Measurements from ENCODE around the gene PKHD1.

Gene PKHD1

GRCh38 chr6:51793393-51793792 lies 294.0 kb downstream of the PKHD1 start:
- no peak for DNase-seq (ENCODE audit: low read depth)

- no peak for DNase-seq (ENCODE audit: low read depth)
These were observed 295.0 kb downstream of the PKHD1 start for GRCh38 chr6:51792273-51793030.

GRCh38 chr6:51790946-51791345 lies 296.5 kb downstream of the PKHD1 start:
- DNase-seq (ENCODE audit: low read depth), result no peak

- DNase-seq (ENCODE audit: low read depth), result no peak
These were observed 299.3 kb downstream of the PKHD1 start for GRCh38 chr6:51788121-51788520.

- no peak for DNase-seq (ENCODE audit: low read depth)
These were observed 308.7 kb downstream of the PKHD1 start for GRCh38 chr6:51778666-51779065.

- no peak for DNase-seq (ENCODE audit: low read depth)
These were observed 309.8 kb downstream of the PKHD1 start for GRCh38 chr6:51777618-51778017.

- no peak for DNase-seq (ENCODE audit: low read depth)
These were observed 311.2 kb downstream of the PKHD1 start for GRCh38 chr6:51775942-51776860.

GRCh38 chr6:51768087-51768486 lies 319.3 kb downstream of the PKHD1 start:
- no peak for DNase-seq (ENCODE audit: low read depth)

- no peak for DNase-seq (ENCODE audit: low read depth)
These were observed 322.2 kb downstream of the PKHD1 start for GRCh38 chr6:51765230-51765629.

GRCh38 chr6:51753635-51754034 lies 333.8 kb downstream of the PKHD1 start:
- DNase-seq (ENCODE audit: low read depth), result no peak

GRCh38 chr6:51743999-51744398 lies 343.4 kb downstream of the PKHD1 start:
- DNase-seq (ENCODE audit: low read depth), result no peak

- DNase-seq (ENCODE audit: low read depth), result no peak
These were observed 346.8 kb downstream of the PKHD1 start for GRCh38 chr6:51740658-51741057.

- DNase-seq (ENCODE audit: low read depth), result no peak
These were observed 348.8 kb downstream of the PKHD1 start for GRCh38 chr6:51738614-51739013.

- DNase-seq (ENCODE audit: low read depth), result no peak
These were observed 349.6 kb downstream of the PKHD1 start for GRCh38 chr6:51737580-51738360.

- no peak for DNase-seq (ENCODE audit: low read depth)
These were observed 362.3 kb downstream of the PKHD1 start for GRCh38 chr6:51725155-51725554.

- DNase-seq (ENCODE audit: low read depth), result no peak
These were observed 367.1 kb downstream of the PKHD1 start for GRCh38 chr6:51720327-51720726.

- DNase-seq (ENCODE audit: low read depth), result no peak
These were observed 368.1 kb downstream of the PKHD1 start for GRCh38 chr6:51719297-51719696.

GRCh38 chr6:51718533-51718932 lies 368.9 kb downstream of the PKHD1 start:
- no peak for DNase-seq (ENCODE audit: low read depth)

- DNase-seq (ENCODE audit: low read depth), result no peak
These were observed 369.9 kb downstream of the PKHD1 start for GRCh38 chr6:51717477-51717876.

GRCh38 chr6:51711876-51712275 lies 375.5 kb downstream of the PKHD1 start:
- no peak for DNase-seq (ENCODE audit: low read depth)

GRCh38 chr6:51706086-51706485 lies 381.3 kb downstream of the PKHD1 start:
- no peak for DNase-seq (ENCODE audit: low read depth)

- no peak for DNase-seq (ENCODE audit: low read depth)
These were observed 382.4 kb downstream of the PKHD1 start for GRCh38 chr6:51704932-51705540.
